Prostate gland (tissue), 2 donors: ENCODE results near the gene ADAMTS14.

Experiments used
- CTCF ChIP-seq, 4 experiments: fragments of 200-600 bp in 2 of 4; fragments of 450-650 bp in 2 of 4; sonication (generic) in 2 of 4; IDR thresholded peaks; 1 replicate in 3 of 4; 2 replicates in 1 of 4; pipeline ENCODE4 v1.5.1; 2016 to 2019; ENCODE audit warnings: antibody characterized with exemption in 4 of 4, mild to moderate bottlenecking in 2 of 4, moderate library complexity in 2 of 4
- POLR2A ChIP-seq: fragments of 450-650 bp; IDR thresholded peaks from one replicate; pipeline ENCODE4 v1.6.1; 2016; ENCODE audit warnings: antibody characterized with exemption, mild to moderate bottlenecking

- no peak for TF ChIP-seq POLR2A
- no peak for TF ChIP-seq CTCF (IDR thresholded peaks at IDR 0.05)
Observed at GRCh38 chr10:70683940-70684339, 11.6 kb downstream of the ADAMTS14 start.
